Activated CD4-positive, alpha-beta T cell treated with anti-CD3 and anti-CD28 coated beads, Interleukin-10, Interleukin-2, amounts not matched to agents 100 ng/mL and 50 ng/mL, durations not matched to agents 16 hours and 8 hours (primary cell): Measurements from ENCODE around the gene ACO1.

Source experiments
- DNase-seq: peaks from one replicate; pipeline ENCODE4 v3.0.0-alpha.2; 2020

ACO1 gene

GRCh38 chr9:32384002-32384363 is 460 bp upstream of the ACO1 start:
- DNase-seq, result no peak

DNA sequence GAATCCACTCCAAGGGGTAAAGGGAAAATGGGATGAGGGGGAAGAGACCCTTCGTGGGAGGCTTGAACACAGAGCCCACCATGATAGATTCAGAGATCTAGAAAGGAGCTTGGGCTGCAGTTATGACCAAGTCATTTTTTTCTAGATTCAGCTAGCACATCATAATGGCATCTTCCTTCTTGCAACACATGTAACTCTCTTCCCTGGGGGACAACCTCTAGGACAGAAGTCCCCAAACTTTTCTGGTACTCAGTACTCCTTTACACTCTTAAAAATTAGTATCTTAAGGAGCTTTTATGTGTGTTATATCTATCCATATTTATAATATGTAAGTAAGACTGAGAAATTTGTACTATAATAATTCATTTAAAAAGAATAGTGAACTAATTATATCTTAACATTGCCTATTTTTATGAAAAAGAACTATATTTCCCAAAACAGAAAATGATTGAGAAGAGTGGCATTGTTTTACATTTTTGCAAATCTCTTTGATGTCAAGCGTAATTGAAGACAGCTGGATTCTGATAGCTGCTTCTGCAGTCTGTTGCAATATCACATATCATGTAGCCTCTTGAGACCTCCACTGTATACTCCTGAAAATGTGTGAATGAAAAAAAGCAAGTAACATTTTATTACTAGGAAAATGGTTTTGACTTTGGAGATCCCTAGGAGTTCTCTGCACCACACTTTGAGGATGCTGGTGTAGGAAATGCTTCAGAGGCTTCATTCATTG is 875 bp downstream of the ACO1 start:
- no peak for DNase-seq

GRCh38 chr9:32385885-32386283 is 1.4 kb downstream of the ACO1 start:
- DNase-seq, result no peak

DNA sequence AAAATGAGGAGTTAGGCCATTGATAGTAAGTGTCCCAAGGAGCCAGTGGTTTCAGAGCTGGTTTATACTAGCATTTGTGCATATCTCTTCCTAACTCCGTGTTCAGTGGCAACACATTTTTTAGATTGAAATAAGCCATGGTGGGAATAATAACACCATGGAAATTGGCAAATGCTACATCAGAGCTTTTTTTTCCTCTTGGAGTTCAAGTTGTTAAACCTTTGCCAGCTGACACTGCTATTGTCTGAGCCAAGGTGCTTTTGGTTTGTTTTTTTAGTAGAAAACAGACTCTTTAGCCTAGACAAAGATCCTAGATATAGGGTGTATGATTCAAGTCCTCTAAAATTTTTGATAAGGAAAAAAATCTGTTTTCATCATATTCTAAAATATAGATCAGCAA is 2.8 kb downstream of the ACO1 start:
- no peak for DNase-seq

GRCh38 chr9:32389365-32389764 is 4.9 kb downstream of the ACO1 start:
- DNase-seq, result no peak

GRCh38 chr9:32393911-32394310 is 9.5 kb downstream of the ACO1 start:
- no peak for DNase-seq

- DNase-seq, result no peak
Measured at GRCh38 chr9:32394381-32395049, 10.1 kb downstream of the ACO1 start.

DNA sequence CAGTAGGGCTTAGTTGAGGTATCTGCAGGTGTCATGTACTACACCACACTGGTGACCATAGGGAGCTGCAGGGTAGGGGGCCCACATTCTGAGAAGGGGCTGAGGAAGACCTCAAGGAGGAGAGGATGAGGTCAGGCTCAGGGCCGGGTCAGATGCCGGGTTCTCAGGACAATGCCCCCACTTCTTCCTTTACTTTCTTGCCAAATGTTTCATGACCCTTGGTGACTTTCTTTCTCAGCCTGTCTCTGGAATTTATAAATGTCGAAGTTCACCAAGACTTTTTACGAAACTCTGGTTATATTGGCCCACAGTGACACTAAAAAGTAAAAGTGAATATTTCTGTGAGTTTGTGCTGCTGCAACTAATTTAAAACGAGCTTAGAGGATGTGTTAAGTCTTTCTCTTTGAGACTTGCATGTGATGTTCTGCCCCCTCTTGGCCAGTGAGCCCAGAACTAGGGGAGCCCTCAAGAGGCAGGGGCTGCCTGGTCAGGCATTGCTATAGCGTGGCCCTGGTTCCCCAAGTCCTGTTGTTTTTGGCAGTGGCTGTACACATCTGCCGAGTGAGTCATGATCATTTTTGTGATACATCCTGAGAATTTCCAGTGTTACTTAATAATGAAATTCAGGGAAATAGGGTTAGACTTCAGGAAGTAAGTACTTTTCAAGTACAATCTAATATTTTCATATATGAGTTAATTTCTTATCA is 11.2 kb downstream of the ACO1 start:
- DNase-seq, result no peak

- no peak for DNase-seq
Measured at GRCh38 chr9:32398207-32398606, 13.8 kb downstream of the ACO1 start.

DNA sequence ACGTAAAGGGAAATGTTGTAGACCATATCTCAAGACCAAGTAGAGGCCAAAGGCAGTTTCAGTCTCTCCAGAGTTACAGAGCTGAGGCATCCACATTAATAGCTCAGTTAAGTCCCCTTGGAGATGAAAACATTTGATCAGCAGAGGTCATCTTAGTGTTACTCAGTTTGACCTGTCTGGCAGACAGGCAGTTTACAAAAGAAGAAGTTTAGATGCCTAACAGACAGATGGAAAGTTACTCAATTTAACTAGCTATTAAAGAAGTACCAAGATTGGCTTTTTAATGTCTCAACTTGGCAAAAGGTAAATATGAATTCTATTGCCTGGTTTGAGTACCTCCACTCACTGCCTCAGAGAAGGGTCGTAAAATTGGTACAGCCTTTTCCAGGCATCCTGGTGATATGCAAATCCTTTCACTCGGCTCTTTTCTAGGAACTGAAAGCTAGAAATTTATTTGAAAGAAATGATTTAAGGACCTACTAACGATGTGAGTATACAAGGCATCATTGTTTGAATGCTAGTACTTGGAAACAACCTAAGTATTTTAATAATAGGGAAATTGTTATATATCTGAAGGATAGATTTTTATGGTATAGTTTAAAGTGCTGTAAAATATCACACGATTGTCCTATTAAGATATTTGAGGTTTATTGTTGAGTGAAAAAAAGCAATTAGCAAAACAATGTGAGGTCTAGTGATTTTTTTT is 14.8 kb downstream of the ACO1 start:
- no peak for DNase-seq

- DNase-seq, result no peak
Measured at GRCh38 chr9:32401488-32401887, 17.0 kb downstream of the ACO1 start.

DNA sequence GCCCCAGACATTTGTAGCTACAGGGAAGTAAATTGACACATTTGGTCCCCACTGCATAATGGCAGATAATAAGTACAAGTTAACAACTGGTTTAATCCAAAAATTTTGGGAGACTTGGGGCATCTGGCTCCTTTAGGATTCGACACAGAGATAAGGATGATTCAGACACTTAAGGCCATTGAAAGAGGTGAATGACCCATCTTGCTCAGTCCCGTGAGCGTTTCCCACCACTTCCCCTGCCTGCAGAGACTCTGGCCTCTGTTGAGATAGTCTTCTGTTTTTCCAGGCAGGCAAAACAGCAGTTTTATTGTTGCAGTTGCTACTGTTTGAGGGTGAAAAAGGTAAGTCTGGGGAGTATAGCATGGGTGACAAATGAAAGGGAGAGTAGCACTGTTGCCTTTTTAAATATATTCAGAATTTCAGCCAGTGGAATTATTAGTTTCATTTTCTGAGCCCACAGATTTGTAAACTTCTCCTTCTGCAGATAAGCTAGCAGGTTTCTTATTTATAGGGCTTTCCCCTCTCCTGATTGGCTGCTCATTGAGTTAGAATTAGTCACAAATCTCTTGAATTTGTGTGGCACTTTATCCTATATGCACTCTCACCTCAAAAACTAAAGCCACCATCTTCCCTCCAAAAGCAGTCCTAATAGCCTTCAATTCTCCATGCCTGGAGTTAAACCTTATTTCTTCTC is 19.3 kb downstream of the ACO1 start:
- DNase-seq, result no peak

DNA sequence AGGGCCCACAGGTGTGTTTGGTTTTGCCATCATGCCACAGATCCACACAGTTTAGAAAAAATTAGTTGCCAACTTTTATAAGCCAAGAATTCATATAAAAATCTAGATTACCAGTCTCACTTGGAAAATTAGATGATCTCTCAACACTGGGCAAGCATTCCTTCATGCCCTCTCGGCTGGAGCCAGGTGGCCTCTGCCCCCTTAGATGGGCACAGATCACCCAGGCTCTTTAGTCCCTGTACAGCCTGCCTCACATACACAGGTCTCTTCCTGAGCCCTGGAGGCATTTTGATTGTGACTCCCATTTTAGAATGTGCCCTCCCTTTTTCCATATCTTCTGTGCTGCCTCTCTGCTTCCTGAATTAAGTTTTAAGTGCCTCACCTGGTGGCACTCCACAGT is 20.0 kb downstream of the ACO1 start:
- DNase-seq, result no peak

GRCh38 chr9:32404856-32405255 is 20.4 kb downstream of the ACO1 start:
- DNase-seq, result no peak

GRCh38 chr9:32405506-32405905 is 21.1 kb downstream of the ACO1 start:
- DNase-seq, result no peak

- DNase-seq, result no peak
Measured at GRCh38 chr9:32406046-32406445, 21.6 kb downstream of the ACO1 start.

GRCh38 chr9:32411753-32412152 is 27.3 kb downstream of the ACO1 start:
- no peak for DNase-seq

DNA sequence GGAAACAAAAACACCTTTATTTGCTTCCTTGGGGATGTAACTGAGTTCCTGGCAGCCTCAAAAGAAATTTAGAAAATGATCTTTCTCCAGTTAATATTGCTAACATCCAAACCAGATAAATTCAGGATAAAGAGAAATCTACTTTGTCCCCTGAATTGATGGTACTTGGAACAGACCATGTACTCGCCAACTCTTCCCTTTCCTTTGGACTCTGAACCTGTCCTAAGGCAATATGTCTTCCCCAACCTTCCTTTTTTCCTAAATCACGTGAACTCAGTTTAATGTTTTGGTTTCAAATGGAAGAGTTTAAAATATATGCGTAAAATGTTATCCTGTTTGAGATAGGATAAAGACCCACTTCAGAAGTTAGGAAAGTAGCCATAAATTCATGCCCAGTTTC is 28.0 kb downstream of the ACO1 start:
- no peak for DNase-seq

DNA sequence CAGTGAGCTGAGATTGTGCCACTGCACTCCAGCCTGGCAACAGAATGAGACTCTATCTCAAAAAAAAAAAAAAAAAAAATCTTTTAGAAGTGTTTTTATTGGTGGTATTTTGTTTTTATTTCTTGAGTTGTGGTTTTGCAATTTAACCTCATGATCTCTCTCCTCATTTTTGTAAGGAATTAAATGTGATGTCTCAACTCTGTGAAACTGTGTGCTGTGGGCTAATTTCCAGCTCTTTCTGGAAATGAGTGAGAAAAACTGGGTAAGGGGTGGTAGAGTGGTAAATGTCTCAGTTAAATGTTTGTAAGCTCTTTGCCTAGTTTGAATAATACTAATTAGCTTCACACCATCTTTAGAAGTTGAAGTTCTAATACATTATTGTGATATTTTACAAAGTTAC is 29.0 kb downstream of the ACO1 start:
- no peak for DNase-seq

DNA sequence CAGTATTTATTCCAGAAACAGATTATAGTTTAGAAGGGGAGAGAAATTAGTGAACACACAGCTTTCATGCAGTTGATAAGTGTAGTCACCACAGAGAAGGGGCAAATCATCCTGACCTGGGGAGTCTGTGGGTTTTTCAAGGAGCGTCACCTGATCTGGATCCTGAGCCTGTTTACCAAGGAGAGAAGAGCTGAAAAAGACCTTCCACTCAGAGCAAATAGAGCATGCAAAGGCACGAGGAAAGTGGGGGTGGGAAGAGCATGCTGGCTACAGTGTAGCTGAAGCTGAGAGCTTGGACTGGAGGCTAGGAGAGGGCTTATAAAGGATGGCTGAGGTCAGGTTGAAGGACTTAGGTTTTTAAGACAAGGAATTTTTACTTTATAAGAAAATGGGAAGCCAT is 30.4 kb downstream of the ACO1 start:
- no peak for DNase-seq

GRCh38 chr9:32419921-32420320 is 35.5 kb downstream of the ACO1 start:
- DNase-seq, result no peak

- no peak for DNase-seq
Measured at GRCh38 chr9:32422237-32422806, 37.9 kb downstream of the ACO1 start.

GRCh38 chr9:32423371-32423770 is 38.9 kb downstream of the ACO1 start:
- no peak for DNase-seq
